A673 (cell line): ENCODE results near the gene TM2D3. TPM values are rescaled to one million over a fixed set of nuclear protein-coding genes. Genes with fewer than 3 reads are reported as not detected.

Experiments
- BruUV-seq: library from RNA; stranded (reverse); fragments of 400-500 nt; replicated peaks from 2 replicates; lab custom pipeline; 2021; lab: Mats Ljungman, UMichigan
- CTCF ChIA-PET: fragments of 300-600 bp; sonication (Branson Sonifier 250); formaldehyde crosslinking; loops from one replicate; lab custom pipeline; 2022; ENCODE audit warnings: antibody characterized with exemption; lab: Charles Lee
- POLR2A ChIA-PET: fragments of 300-600 bp; sonication (Branson Sonifier 250); formaldehyde crosslinking; loops from one replicate; lab custom pipeline; 2022; ENCODE audit warnings: antibody characterized with exemption; ENCODE audit not compliant: low non-redundant PET; lab: Charles Lee
- DNase-seq: peaks from one replicate; pipeline ENCODE4 v3.0.0-alpha.2; 2015; ENCODE audit warnings: low spot score
- H3K27ac ChIP-seq: fragments of 200-600 bp; sonication (generic); 2 replicates; pipeline ENCODE4 v1.5.1; 2016; ENCODE audit warnings: mixed run types, low read depth, mild to moderate bottlenecking, mixed read lengths, antibody characterized with exemption, low read length; ENCODE audit not compliant: poor library complexity, severe bottlenecking
- H3K27me3 ChIP-seq: fragments of 200-600 bp; sonication (generic); replicated peaks from 2 replicates; pipeline ENCODE4 v1.6.1; 2017; ENCODE audit warnings: mixed run types, low read depth, mild to moderate bottlenecking, mixed read lengths, antibody characterized with exemption, low read length; ENCODE audit not compliant: insufficient read depth, poor library complexity
- H3K36me3 ChIP-seq: fragments of 200-600 bp; sonication (generic); 2 replicates; pipeline ENCODE4 v1.6.1; 2016; ENCODE audit warnings: mixed run types, mild to moderate bottlenecking, mixed read lengths, antibody characterized with exemption, low read length; ENCODE audit not compliant: insufficient read depth, poor library complexity, severe bottlenecking
- H3K4me1 ChIP-seq: fragments of 200-600 bp; sonication (generic); 2 replicates; pipeline ENCODE4 v1.6.1; 2017; ENCODE audit warnings: mixed run types, mild to moderate bottlenecking, mixed read lengths, antibody characterized with exemption, low read length; ENCODE audit not compliant: insufficient read depth, poor library complexity, severe bottlenecking
- H3K4me3 ChIP-seq: fragments of 200-600 bp; sonication (generic); 2 replicates; pipeline ENCODE4 v1.5.1; 2016; ENCODE audit warnings: low read depth, mixed run types, mild to moderate bottlenecking, mixed read lengths, low read length; ENCODE audit not compliant: poor library complexity, severe bottlenecking
- H3K9me3 ChIP-seq: fragments of 200-600 bp; sonication (generic); 2 replicates; pipeline ENCODE4 v1.6.1; 2016; ENCODE audit warnings: mixed run types, low read depth, mild to moderate bottlenecking, mixed read lengths, antibody characterized with exemption, low read length; ENCODE audit not compliant: poor library complexity, severe bottlenecking
- EZH2 ChIP-seq: fragments of 200-600 bp; sonication (generic); IDR thresholded peaks from 2 replicates; pipeline ENCODE4 v1.6.1; 2017; ENCODE audit warnings: borderline replicate concordance, low read depth, mild to moderate bottlenecking, mixed read lengths, antibody characterized with exemption, low read length; ENCODE audit not compliant: poor library complexity, severe bottlenecking
- intact Hi-C: fragments of 100-400 bp; cut with micrococcal nuclease; formaldehyde crosslinking; loops from one replicate; pipeline ENCODE4 v1.10.0; 2022; ENCODE audit not compliant: unreplicated experiment
- total RNA-seq: library from RNA; stranded (reverse); gene quantifications from 2 replicates; pipeline ENCODE4 v1.2.3, GENCODE V29; 2021
- TF ChIP-seq, protein P1 (sequence below): fragments of 300-800, 200-600 bp; sonication (generic); conservative IDR thresholded peaks from 2 replicates; pipeline ENCODE4 v1.5.1; 2017; ENCODE audit warnings: low read depth, mild to moderate bottlenecking, antibody characterized with exemption, low read length, moderate library complexity, mixed read lengths

TM2D3 gene
- total RNA-seq, 1 experiment from 2014 or later = 49.4 TPM

DNA sequence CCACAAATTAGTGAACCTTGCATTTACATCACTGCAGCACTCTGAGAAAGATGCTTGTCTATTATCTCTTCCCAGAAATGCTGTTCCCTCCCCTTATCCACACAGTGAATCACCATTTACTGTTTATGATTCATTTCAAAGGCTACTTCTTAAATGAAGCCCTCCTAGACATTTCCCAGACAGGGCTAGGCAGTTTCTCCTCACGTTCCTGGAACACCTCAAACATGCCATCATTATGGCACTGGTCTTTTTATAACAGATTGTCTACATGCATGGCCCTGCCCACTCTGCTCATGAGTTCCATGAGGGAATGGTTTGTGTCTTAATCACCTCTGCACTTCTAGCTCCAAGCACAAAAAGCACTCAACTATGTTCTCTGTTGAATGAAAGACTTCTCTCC is 32.2 kb upstream of the TM2D3 start:
- Histone ChIP-seq H3K4me1 (no peaks in the 10 kb centered on the region), H3K4me3 (no peak overlapping the region), H3K27ac (no peak overlapping the region), H3K27me3 (no peaks in the 10 kb centered on the region), H3K9me3 (no peaks in the 10 kb centered on the region), H3K36me3 (no peaks in the 10 kb centered on the region)
- CTCF ChIA-PET = no interaction called here
- BruUV-seq = no TSS peak
- POLR2A ChIA-PET = no interaction called here
- intact Hi-C loops = no loop called here
- DNase-seq = no peak
- TF ChIP-seq, protein P1, sequence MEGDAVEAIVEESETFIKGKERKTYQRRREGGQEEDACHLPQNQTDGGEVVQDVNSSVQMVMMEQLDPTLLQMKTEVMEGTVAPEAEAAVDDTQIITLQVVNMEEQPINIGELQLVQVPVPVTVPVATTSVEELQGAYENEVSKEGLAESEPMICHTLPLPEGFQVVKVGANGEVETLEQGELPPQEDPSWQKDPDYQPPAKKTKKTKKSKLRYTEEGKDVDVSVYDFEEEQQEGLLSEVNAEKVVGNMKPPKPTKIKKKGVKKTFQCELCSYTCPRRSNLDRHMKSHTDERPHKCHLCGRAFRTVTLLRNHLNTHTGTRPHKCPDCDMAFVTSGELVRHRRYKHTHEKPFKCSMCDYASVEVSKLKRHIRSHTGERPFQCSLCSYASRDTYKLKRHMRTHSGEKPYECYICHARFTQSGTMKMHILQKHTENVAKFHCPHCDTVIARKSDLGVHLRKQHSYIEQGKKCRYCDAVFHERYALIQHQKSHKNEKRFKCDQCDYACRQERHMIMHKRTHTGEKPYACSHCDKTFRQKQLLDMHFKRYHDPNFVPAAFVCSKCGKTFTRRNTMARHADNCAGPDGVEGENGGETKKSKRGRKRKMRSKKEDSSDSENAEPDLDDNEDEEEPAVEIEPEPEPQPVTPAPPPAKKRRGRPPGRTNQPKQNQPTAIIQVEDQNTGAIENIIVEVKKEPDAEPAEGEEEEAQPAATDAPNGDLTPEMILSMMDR = no peak
- TF ChIP-seq EZH2 = no peak

DNA sequence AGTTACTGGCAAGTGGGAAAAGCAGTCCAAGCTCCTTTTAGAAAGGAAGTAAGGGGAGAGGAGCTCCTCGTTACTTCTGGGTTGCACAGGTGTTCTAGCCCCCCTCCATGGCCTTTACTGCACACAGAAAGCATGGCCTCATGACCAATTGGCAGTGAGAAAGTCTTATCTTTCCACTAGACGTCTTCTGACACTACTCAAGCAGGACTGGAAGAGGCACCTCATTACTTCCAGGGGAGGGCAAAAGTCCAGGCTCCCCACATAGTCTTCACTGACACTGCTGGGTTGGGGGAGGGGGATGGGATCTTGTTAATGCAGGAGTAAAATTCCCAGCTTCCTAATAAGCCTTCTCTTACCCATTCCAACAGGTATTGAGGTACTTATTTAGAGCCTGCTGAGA is 27.6 kb upstream of the TM2D3 start:
- POLR2A ChIA-PET = no interaction called here

DNA sequence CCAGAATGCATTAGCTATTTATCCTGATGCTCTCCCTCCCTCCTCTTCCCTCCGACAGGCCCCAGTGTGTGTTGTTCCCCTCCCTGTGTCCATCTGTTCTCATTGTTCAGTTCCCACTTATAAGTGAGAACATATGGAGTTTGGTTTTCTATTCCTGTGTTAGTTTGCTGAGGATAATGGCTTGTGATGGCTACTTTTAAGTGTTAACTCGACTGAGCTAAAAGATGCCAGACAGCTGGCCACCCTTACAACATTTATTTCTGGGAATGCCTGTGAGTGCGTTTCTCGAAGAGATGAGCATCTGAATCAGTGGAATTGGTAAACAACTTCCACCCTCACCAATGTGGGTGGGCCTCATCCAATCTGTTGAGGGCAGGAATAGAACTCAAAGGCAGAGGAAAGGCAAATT is 24.7 kb upstream of the TM2D3 start:
- Histone ChIP-seq H3K36me3 (no peaks in the 10 kb centered on the region), H3K9me3 (no peaks in the 10 kb centered on the region), H3K27ac (no peak overlapping the region), H3K4me3 (no peak overlapping the region), H3K27me3 (no peaks in the 10 kb centered on the region), H3K4me1 (no peaks in the 10 kb centered on the region)
- no TSS peak for BruUV-seq
- ChIA-PET POLR2A (no interaction called here), CTCF (interaction anchor here (0.7 kb wide), 1 partner anchor 665 kb away, joined by 3 read pairs; no protein-coding TSS in a partner anchor)
- no peak for DNase-seq
- TF ChIP-seq, protein P1 = no peak
- intact Hi-C loops = no loop called here

More for the DNA sequence above, 27.6 kb upstream of the TM2D3 start:
- intact Hi-C loops = no loop called here
- CTCF ChIA-PET = no interaction called here
- Histone ChIP-seq H3K4me1 (no peaks in the 10 kb centered on the region), H3K36me3 (no peaks in the 10 kb centered on the region), H3K27me3 (no peaks in the 10 kb centered on the region), H3K4me3 (no peak overlapping the region), H3K9me3 (no peaks in the 10 kb centered on the region), H3K27ac (no peak overlapping the region)
- no TSS peak for BruUV-seq
- no peak for TF ChIP-seq EZH2
- TF ChIP-seq, protein P1 = no peak
- no peak for DNase-seq
